ENCODE measurements around the gene OR9Q2.
"Not testable (repeated sequence)": the region's sequence is repeated elsewhere in the genome, so short reads cannot be mapped to it uniquely, and the experiment has no call there.

Gene OR9Q2

GRCh38 chr11:58188770-58189169 lies at the start of gene OR9Q2:
Gene OR9Q2 (plus strand): TSS chr11:58189070. CDS start chr11:58190491, 1,421 bp downstream.
- no peak for DNase-seq (ENCODE audit: low spot score)

GRCh38 chr11:58142761-58143160 lies 46.1 kb upstream of the OR9Q2 start:
- DNase-seq (ENCODE audit: low spot score): peak; percentile 3

GRCh38 chr11:58152781-58153180 lies 36.1 kb upstream of the OR9Q2 start:
- DNase-seq (ENCODE audit: low spot score): no peak

GRCh38 chr11:58164389-58164788 lies 24.5 kb upstream of the OR9Q2 start:
- DNase-seq (ENCODE audit: low spot score): no peak

GRCh38 chr11:58164990-58165389 lies 23.9 kb upstream of the OR9Q2 start:
- no peak for DNase-seq (ENCODE audit: low spot score)

GRCh38 chr11:58165504-58166106 lies 23.3 kb upstream of the OR9Q2 start:
- no peak for DNase-seq (ENCODE audit: low spot score)

- DNase-seq (ENCODE audit: low spot score): no peak
These were observed 11.3 kb upstream of the OR9Q2 start for GRCh38 chr11:58177409-58178054.

- no peak for DNase-seq (ENCODE audit: low spot score)
These were observed 10.4 kb upstream of the OR9Q2 start for GRCh38 chr11:58178444-58178843.

GRCh38 chr11:58179648-58180047 lies 9.2 kb upstream of the OR9Q2 start:
- no peak for DNase-seq (ENCODE audit: low spot score)

GRCh38 chr11:58186938-58187337 lies 1.9 kb upstream of the OR9Q2 start:
- DNase-seq (ENCODE audit: low spot score): no peak

GRCh38 chr11:58192229-58192628 lies 3.4 kb downstream of the OR9Q2 start:
- no peak for DNase-seq (ENCODE audit: low spot score)

- no peak for DNase-seq (ENCODE audit: low spot score)
These were observed 4.5 kb downstream of the OR9Q2 start for GRCh38 chr11:58193391-58193790.

- DNase-seq (ENCODE audit: low spot score): no peak
These were observed 7.1 kb downstream of the OR9Q2 start for GRCh38 chr11:58195939-58196338.

GRCh38 chr11:58199271-58199670 lies 10.4 kb downstream of the OR9Q2 start:
- DNase-seq (ENCODE audit: low spot score): no peak

GRCh38 chr11:58204042-58204441 lies 15.2 kb downstream of the OR9Q2 start, which contains the start of gene OR1S2:
Gene OR1S2 (minus strand): TSS chr11:58204142. CDS start chr11:58204142, 0 bp downstream.
- no peak for DNase-seq (ENCODE audit: low spot score)

- DNase-seq (ENCODE audit: low spot score): not testable (repeated sequence)
These were observed 23.6 kb downstream of the OR9Q2 start, which contains the start of gene OR1S1 for GRCh38 chr11:58212420-58212819. Gene OR1S1 (plus strand): TSS chr11:58212720.

- DNase-seq (ENCODE audit: low spot score): no peak
These were observed 27.6 kb downstream of the OR9Q2 start for GRCh38 chr11:58216476-58216875.

GRCh38 chr11:58222721-58223120 lies 33.9 kb downstream of the OR9Q2 start:
- DNase-seq (ENCODE audit: low spot score): no peak

- DNase-seq (ENCODE audit: low spot score): no peak
These were observed 39.2 kb downstream of the OR9Q2 start for GRCh38 chr11:58227956-58228615.
